Measurements from ENCODE around the gene ANTXR1.

The ANTXR1 gene

GRCh38 chr2:69196327-69197117 lies 183.5 kb downstream of the ANTXR1 start:
- H3K79me2 ChIP-seq (ENCODE audit: low read length): no peaks in the 10 kb centered on the region
- peaks cover 48% of the 10 kb centered on the region for H3K27me3 ChIP-seq (ENCODE audit: low read depth, low read length)
- no peak overlapping the region for H3K4me2 ChIP-seq (ENCODE audit: low read length)
- no peaks in the 10 kb centered on the region for H3K9me3 ChIP-seq (ENCODE audit: insufficient read depth, low read length)
- H3K4me1 ChIP-seq (ENCODE audit: low read length): no peaks in the 10 kb centered on the region
- no peak overlapping the region for H3K9ac ChIP-seq (ENCODE audit: low read length)
- H3K4me3 ChIP-seq (ENCODE audit: low read length): no peak overlapping the region
- H2AFZ ChIP-seq (ENCODE audit: low read depth, low read length): no peak overlapping the region
- H3K36me3 ChIP-seq (replicated peaks; ENCODE audit: low read depth, low read length): no peaks in the 10 kb centered on the region
- no peaks in the 10 kb centered on the region for H4K20me1 ChIP-seq (ENCODE audit: insufficient read depth, low read length)
- TF ChIP-seq EZH2phosphoT487 (IDR thresholded peaks at IDR 0.05; ENCODE audit: low read depth) (no peak), CTCF (IDR thresholded peaks at IDR 0.05; ENCODE audit: low read depth, low read length) (no peak)
- no peak overlapping the region for H3K27ac ChIP-seq (ENCODE audit: low read length)

DNA sequence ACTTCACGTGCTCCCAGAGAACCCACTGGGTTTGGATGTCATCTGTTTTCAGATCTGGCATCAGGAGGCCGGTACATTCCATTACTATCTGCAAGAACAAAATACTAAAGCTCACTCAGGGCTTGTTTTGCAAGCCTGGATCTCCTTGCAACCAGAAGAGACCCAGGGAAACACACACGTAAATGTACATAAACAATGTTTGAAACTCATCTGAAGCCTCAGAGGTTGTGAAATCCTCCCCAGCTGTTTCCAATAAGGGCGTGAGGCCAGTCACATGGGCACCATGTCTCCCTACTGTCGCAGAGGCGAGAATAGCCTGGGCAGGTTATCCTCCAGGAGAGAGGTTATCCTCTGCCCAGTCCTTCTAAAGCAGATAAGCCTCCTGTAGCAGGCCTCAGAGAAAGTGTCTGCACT lies 187.1 kb downstream of the ANTXR1 start:
- TF ChIP-seq CTCF (IDR thresholded peaks at IDR 0.05; ENCODE audit: low read depth, low read length) (no peak), EZH2phosphoT487 (IDR thresholded peaks at IDR 0.05; ENCODE audit: low read depth) (no peak)
- H3K36me3 ChIP-seq (replicated peaks; ENCODE audit: low read depth, low read length): no peaks in the 10 kb centered on the region
- H4K20me1 ChIP-seq (ENCODE audit: insufficient read depth, low read length): no peaks in the 10 kb centered on the region
- H3K27ac ChIP-seq (ENCODE audit: low read length): no peak overlapping the region
- H3K4me2 ChIP-seq (ENCODE audit: low read length): no peak overlapping the region
- H3K27me3 ChIP-seq (ENCODE audit: low read depth, low read length): peaks cover 64% of the 10 kb centered on the region
- H3K79me2 ChIP-seq (ENCODE audit: low read length): no peaks in the 10 kb centered on the region
- H3K4me1 ChIP-seq (ENCODE audit: low read length): no peaks in the 10 kb centered on the region
- no peak overlapping the region for H3K4me3 ChIP-seq (ENCODE audit: low read length)
- H3K9me3 ChIP-seq (ENCODE audit: insufficient read depth, low read length): no peaks in the 10 kb centered on the region
- no peak overlapping the region for H3K9ac ChIP-seq (ENCODE audit: low read length)
- no peak overlapping the region for H2AFZ ChIP-seq (ENCODE audit: low read depth, low read length)

GRCh38 chr2:69201259-69201658 lies 188.3 kb downstream of the ANTXR1 start:
- H3K9ac ChIP-seq (ENCODE audit: low read length): no peak overlapping the region
- no peak overlapping the region for H2AFZ ChIP-seq (ENCODE audit: low read depth, low read length)
- TF ChIP-seq CTCF (IDR thresholded peaks at IDR 0.05; ENCODE audit: low read depth, low read length) (no peak), EZH2phosphoT487 (IDR thresholded peaks at IDR 0.05; ENCODE audit: low read depth) (no peak)
- no peaks in the 10 kb centered on the region for H3K79me2 ChIP-seq (ENCODE audit: low read length)
- H4K20me1 ChIP-seq (ENCODE audit: insufficient read depth, low read length): no peaks in the 10 kb centered on the region
- H3K27me3 ChIP-seq (ENCODE audit: low read depth, low read length): peaks cover 66% of the 10 kb centered on the region
- H3K4me3 ChIP-seq (ENCODE audit: low read length): no peak overlapping the region
- H3K27ac ChIP-seq (ENCODE audit: low read length): no peak overlapping the region
- no peak overlapping the region for H3K4me2 ChIP-seq (ENCODE audit: low read length)
- no peaks in the 10 kb centered on the region for H3K4me1 ChIP-seq (ENCODE audit: low read length)
- H3K36me3 ChIP-seq (replicated peaks; ENCODE audit: low read depth, low read length): no peaks in the 10 kb centered on the region
- H3K9me3 ChIP-seq (ENCODE audit: insufficient read depth, low read length): no peaks in the 10 kb centered on the region

DNA sequence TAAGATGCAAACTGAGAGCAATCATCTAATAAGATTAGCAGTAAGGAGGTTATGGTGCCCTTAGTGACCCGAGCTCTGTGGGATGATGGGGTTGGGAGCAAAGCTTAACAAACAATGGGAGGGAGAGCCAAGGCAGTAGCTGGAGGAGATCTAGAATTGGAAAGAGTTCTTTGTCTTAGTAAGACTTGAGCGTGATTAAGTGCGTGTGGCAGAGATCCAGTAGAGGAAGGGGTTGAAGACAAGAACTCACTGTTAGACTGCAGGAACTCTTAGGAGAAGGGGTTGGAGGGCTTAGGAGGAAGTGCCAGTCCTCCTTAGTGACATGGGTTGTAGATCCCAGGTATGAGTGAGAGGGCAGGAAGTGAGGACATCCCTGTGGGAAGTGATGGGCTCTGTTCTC lies 189.3 kb downstream of the ANTXR1 start:
- Histone ChIP-seq H3K4me1 (ENCODE audit: low read length) (no peaks in the 10 kb centered on the region), H3K9ac (ENCODE audit: low read length) (no peak overlapping the region), H2AFZ (ENCODE audit: low read depth, low read length) (no peak overlapping the region), H3K27me3 (ENCODE audit: low read depth, low read length) (peaks cover 63% of the 10 kb centered on the region), H3K27ac (ENCODE audit: low read length) (no peak overlapping the region), H3K4me3 (ENCODE audit: low read length) (no peak overlapping the region), H4K20me1 (ENCODE audit: insufficient read depth, low read length) (no peaks in the 10 kb centered on the region), H3K4me2 (ENCODE audit: low read length) (no peak overlapping the region), H3K36me3 (replicated peaks; ENCODE audit: low read depth, low read length) (no peaks in the 10 kb centered on the region), H3K9me3 (ENCODE audit: insufficient read depth, low read length) (no peaks in the 10 kb centered on the region), H3K79me2 (ENCODE audit: low read length) (no peaks in the 10 kb centered on the region)
- no peak for TF ChIP-seq EZH2phosphoT487 (IDR thresholded peaks at IDR 0.05; ENCODE audit: low read depth)
- TF ChIP-seq CTCF (IDR thresholded peaks at IDR 0.05; ENCODE audit: low read depth, low read length): no peak
